Activated naive CD8-positive, alpha-beta T cell treated with anti-CD3 and anti-CD28 coated beads, Interleukin-2, amount 10 ng/mL, durations not matched to agents 7 days and 5 days (primary cell): ENCODE measurements around the gene PLGRKT. TPM values are rescaled to one million over a fixed set of nuclear protein-coding genes. Genes with fewer than 3 reads are reported as not detected.
A peak's percentile ranks its signal among the peaks of the same experiment; 100 is the strongest.
"Not testable (repeated sequence)": the region's sequence is repeated elsewhere in the genome, so short reads cannot be mapped to it uniquely, and the experiment has no call there.

Source experiments
- ATAC-seq: fragments of 150-1000 bp; cut with Tn5 transposase; one replicate; pipeline ENCODE4 v1.10.0; 2021; ENCODE audit warnings: low read depth, moderate library complexity
- POLR2A ChIA-PET: fragments of 350-600 bp; sonication (Branson Sonifier 250); formaldehyde crosslinking; loops from one replicate; lab custom pipeline; 2021; ENCODE audit warnings: antibody characterized with exemption; lab: Charles Lee
- DNase-seq: peaks from one replicate; pipeline ENCODE4 v3.0.0; 2021
- H3K27ac Mint-ChIP-seq: one replicate; pipeline ENCODE4 v1.8.0; 2022; ENCODE audit warnings: mild to moderate bottlenecking, mixed read lengths
- H3K27me3 Mint-ChIP-seq: one replicate; pipeline ENCODE4 v1.8.0; 2022; ENCODE audit warnings: mild to moderate bottlenecking, moderate library complexity, mixed read lengths
- H3K36me3 Mint-ChIP-seq: one replicate; pipeline ENCODE4 v1.8.0; 2021; ENCODE audit warnings: mild to moderate bottlenecking, mixed read lengths
- H3K4me1 Mint-ChIP-seq: one replicate; pipeline ENCODE4 v1.8.0; 2021; ENCODE audit warnings: mixed read lengths
- H3K4me3 Mint-ChIP-seq: one replicate; pipeline ENCODE4 v1.8.0; 2022; ENCODE audit warnings: mild to moderate bottlenecking, moderate library complexity, mixed read lengths
- H3K9me3 Mint-ChIP-seq: one replicate; pipeline ENCODE4 v1.8.0; 2021; ENCODE audit warnings: mixed read lengths
- total RNA-seq, 2 experiments: library from RNA; stranded (reverse); gene quantifications; one replicate each; pipeline ENCODE4 v1.2.3, GENCODE V29; 2021

The PLGRKT gene
- total RNA-seq = 10 to 100 TPM; 25.5 to 27.0 TPM

GRCh38 chr9:5437254-5438216 lies at the start of gene PLGRKT:
Gene PLGRKT, minus strand, starts transcription at chr9:5437925. Its CDS starts 5,948 bp downstream, at chr9:5431977.
- H3K4me1 Mint-ChIP-seq = peaks cover 20% of the 10 kb centered on the region
- POLR2A ChIA-PET = interaction anchor here (0.7 to 2.7 kb wide), 7 partner anchors 12 to 697 kb away, joined by 3 to 29 read pairs (median 5); partner anchors contain the start of genes AK3, CD274 and RIC1

GRCh38 chr9:5486988-5487387 lies 49.3 kb upstream of the PLGRKT start:
- H3K36me3 Mint-ChIP-seq = no peaks in the 10 kb centered on the region
- POLR2A ChIA-PET = no interaction called here
- H3K27ac Mint-ChIP-seq = no peak overlapping the region
- ATAC-seq (no peak), DNase-seq (no peak)
- H3K4me1 Mint-ChIP-seq = peaks cover 3% of the 10 kb centered on the region
- peaks cover 2% of the 10 kb centered on the region for H3K27me3 Mint-ChIP-seq
- H3K4me3 Mint-ChIP-seq = no peak overlapping the region
- H3K9me3 Mint-ChIP-seq = peaks cover 2% of the 10 kb centered on the region

More at GRCh38 chr9:5437254-5438216, at the start of gene PLGRKT:
- Mint-ChIP-seq H3K36me3 (peaks cover 28% of the 10 kb centered on the region), H3K4me3 (peak within 1 kb of the TSS; percentile 94), H3K27me3 (no peaks in the 10 kb centered on the region), H3K27ac (peak within 1 kb of the TSS; percentile 93), H3K9me3 (peaks cover 2% of the 10 kb centered on the region)
- DNase-seq = peak; percentile 88
- ATAC-seq = peak; percentile 98

- Mint-ChIP-seq H3K27me3 (peaks cover 2% of the 10 kb centered on the region), H3K4me1 (peaks cover 3% of the 10 kb centered on the region), H3K27ac (no peak overlapping the region), H3K4me3 (no peak overlapping the region), H3K9me3 (peaks cover 4% of the 10 kb centered on the region), H3K36me3 (no peaks in the 10 kb centered on the region)
- POLR2A ChIA-PET = no interaction called here
- no peak for ATAC-seq
- no peak for DNase-seq
Observed at GRCh38 chr9:5485378-5486085, 47.8 kb upstream of the PLGRKT start.

- no peaks in the 10 kb centered on the region for H3K4me1 Mint-ChIP-seq
- H3K9me3 Mint-ChIP-seq = peaks cover 9% of the 10 kb centered on the region
- no peak overlapping the region for H3K27ac Mint-ChIP-seq
- POLR2A ChIA-PET = no interaction called here
- H3K4me3 Mint-ChIP-seq = no peak overlapping the region
- H3K36me3 Mint-ChIP-seq = peaks cover 4% of the 10 kb centered on the region
- peaks cover 2% of the 10 kb centered on the region for H3K27me3 Mint-ChIP-seq
- ATAC-seq (no peak), DNase-seq (no peak)
Observed at GRCh38 chr9:5483306-5483705, 45.6 kb upstream of the PLGRKT start.

- H3K36me3 Mint-ChIP-seq = peaks cover 4% of the 10 kb centered on the region
- H3K27ac Mint-ChIP-seq = no peak overlapping the region
- POLR2A ChIA-PET = no interaction called here
- ATAC-seq = no peak
- H3K4me3 Mint-ChIP-seq = no peak overlapping the region
- peaks cover 9% of the 10 kb centered on the region for H3K9me3 Mint-ChIP-seq
- H3K27me3 Mint-ChIP-seq = peaks cover 2% of the 10 kb centered on the region
- no peaks in the 10 kb centered on the region for H3K4me1 Mint-ChIP-seq
- DNase-seq = no peak
Observed at GRCh38 chr9:5482194-5482593, 44.5 kb upstream of the PLGRKT start.

- H3K27ac Mint-ChIP-seq = no peak overlapping the region
- peaks cover 8% of the 10 kb centered on the region for H3K9me3 Mint-ChIP-seq
- H3K36me3 Mint-ChIP-seq = peaks cover 5% of the 10 kb centered on the region
- no peak for ATAC-seq
- DNase-seq = no peak
- H3K4me1 Mint-ChIP-seq = no peaks in the 10 kb centered on the region
- POLR2A ChIA-PET = no interaction called here
- H3K27me3 Mint-ChIP-seq = no peaks in the 10 kb centered on the region
- no peak overlapping the region for H3K4me3 Mint-ChIP-seq
Observed at GRCh38 chr9:5481322-5482040, 43.8 kb upstream of the PLGRKT start.

- no peak for ATAC-seq
- Mint-ChIP-seq H3K27ac (no peak overlapping the region), H3K9me3 (peaks cover 13% of the 10 kb centered on the region), H3K36me3 (peaks cover 10% of the 10 kb centered on the region), H3K4me1 (no peaks in the 10 kb centered on the region), H3K27me3 (no peaks in the 10 kb centered on the region), H3K4me3 (no peak overlapping the region)
- POLR2A ChIA-PET = no interaction called here
- no peak for DNase-seq
Observed at GRCh38 chr9:5480919-5481318, 43.2 kb upstream of the PLGRKT start.

GRCh38 chr9:5479994-5480694 lies 42.4 kb upstream of the PLGRKT start:
- Mint-ChIP-seq H3K27me3 (no peaks in the 10 kb centered on the region), H3K27ac (no peak overlapping the region), H3K4me3 (no peak overlapping the region), H3K9me3 (peaks cover 13% of the 10 kb centered on the region), H3K36me3 (peaks cover 13% of the 10 kb centered on the region), H3K4me1 (no peaks in the 10 kb centered on the region)
- DNase-seq (no peak), ATAC-seq (no peak)
- POLR2A ChIA-PET = no interaction called here

GRCh38 chr9:5478206-5478605 lies 40.5 kb upstream of the PLGRKT start:
- Mint-ChIP-seq H3K27ac (no peak overlapping the region), H3K4me3 (no peak overlapping the region), H3K9me3 (peaks cover 13% of the 10 kb centered on the region), H3K4me1 (no peaks in the 10 kb centered on the region), H3K36me3 (peaks cover 13% of the 10 kb centered on the region), H3K27me3 (no peaks in the 10 kb centered on the region)
- DNase-seq (no peak), ATAC-seq (no peak)
- POLR2A ChIA-PET = no interaction called here

GRCh38 chr9:5475611-5476010 lies 37.9 kb upstream of the PLGRKT start:
- H3K27me3 Mint-ChIP-seq, POLR2A ChIA-PET, H3K27ac Mint-ChIP-seq, H3K4me1 Mint-ChIP-seq, H3K4me3 Mint-ChIP-seq, ATAC-seq, DNase-seq: not testable (repeated sequence)
- H3K9me3 Mint-ChIP-seq = peaks cover 11% of the 10 kb centered on the region
- peaks cover 16% of the 10 kb centered on the region for H3K36me3 Mint-ChIP-seq

- H3K4me1 Mint-ChIP-seq = no peaks in the 10 kb centered on the region
- ATAC-seq = no peak
- H3K27ac Mint-ChIP-seq = no peak overlapping the region
- no peak for DNase-seq
- H3K36me3 Mint-ChIP-seq = peaks cover 17% of the 10 kb centered on the region
- H3K9me3 Mint-ChIP-seq = no peaks in the 10 kb centered on the region
- H3K27me3 Mint-ChIP-seq = no peaks in the 10 kb centered on the region
- POLR2A ChIA-PET = no interaction called here
- no peak overlapping the region for H3K4me3 Mint-ChIP-seq
Observed at GRCh38 chr9:5470816-5471215, 33.1 kb upstream of the PLGRKT start.

- Mint-ChIP-seq H3K4me1 (no peaks in the 10 kb centered on the region), H3K27ac (no peak overlapping the region), H3K36me3 (peaks cover 19% of the 10 kb centered on the region), H3K4me3 (no peak overlapping the region), H3K27me3 (no peaks in the 10 kb centered on the region), H3K9me3 (no peaks in the 10 kb centered on the region)
- no peak for ATAC-seq
- DNase-seq = no peak
- POLR2A ChIA-PET = no interaction called here
Observed at GRCh38 chr9:5470122-5470521, 32.4 kb upstream of the PLGRKT start.
